GM18867 (cell line): ENCODE results near the gene NPAS2.

Experiments used
- ATAC-seq: cut with Tn5 transposase; IDR thresholded peaks from one replicate; pipeline ENCODE4 v1.9.1; 2021; ENCODE audit warnings: mild to moderate bottlenecking, moderate library complexity; ENCODE audit not compliant: unreplicated experiment

NPAS2 gene

GRCh38 chr2:100819370-100820272 is at the start of gene NPAS2:
TSS of gene NPAS2 (plus strand) at chr2:100820139. CDS start at chr2:100904755, 84,616 bp downstream.
- no peak for ATAC-seq

- ATAC-seq, result no peak
Measured at GRCh38 chr2:100771125-100771524, 48.8 kb upstream of the NPAS2 start.

- ATAC-seq, result no peak
Measured at GRCh38 chr2:100773538-100773937, 46.4 kb upstream of the NPAS2 start.

- no peak for ATAC-seq
Measured at GRCh38 chr2:100776445-100776844, 43.5 kb upstream of the NPAS2 start.

- ATAC-seq, result no peak
Measured at GRCh38 chr2:100778637-100779450, 41.1 kb upstream of the NPAS2 start.

GRCh38 chr2:100779908-100780202 is 40.1 kb upstream of the NPAS2 start:
- no peak for ATAC-seq

GRCh38 chr2:100780203-100781008 is 39.5 kb upstream of the NPAS2 start:
- no peak for ATAC-seq

GRCh38 chr2:100781009-100781325 is 39.0 kb upstream of the NPAS2 start:
- no peak for ATAC-seq

GRCh38 chr2:100781523-100782379 is 38.2 kb upstream of the NPAS2 start:
- no peak for ATAC-seq

GRCh38 chr2:100782380-100782878 is 37.5 kb upstream of the NPAS2 start:
- no peak for ATAC-seq

- ATAC-seq, result no peak
Measured at GRCh38 chr2:100783987-100784386, 36.0 kb upstream of the NPAS2 start.

- ATAC-seq, result no peak
Measured at GRCh38 chr2:100784681-100785080, 35.3 kb upstream of the NPAS2 start.

- no peak for ATAC-seq
Measured at GRCh38 chr2:100785626-100786296, 34.2 kb upstream of the NPAS2 start.

- no peak for ATAC-seq
Measured at GRCh38 chr2:100786297-100786658, 33.7 kb upstream of the NPAS2 start.

- no peak for ATAC-seq
Measured at GRCh38 chr2:100786985-100787384, 33.0 kb upstream of the NPAS2 start.

GRCh38 chr2:100789361-100789760 is 30.6 kb upstream of the NPAS2 start:
- ATAC-seq, result no peak

- ATAC-seq, result no peak
Measured at GRCh38 chr2:100791294-100791935, 28.5 kb upstream of the NPAS2 start.

- ATAC-seq, result no peak
Measured at GRCh38 chr2:100791936-100792308, 28.0 kb upstream of the NPAS2 start.

GRCh38 chr2:100793220-100793619 is 26.7 kb upstream of the NPAS2 start:
- no peak for ATAC-seq
